ENCODE measurements around the gene STAG2. TPM values are rescaled to one million over a fixed set of nuclear protein-coding genes. Genes with fewer than 3 reads are reported as not detected.

Gene STAG2
- total RNA-seq, 1 experiment from 2014 or later: 92.1 TPM

DNA sequence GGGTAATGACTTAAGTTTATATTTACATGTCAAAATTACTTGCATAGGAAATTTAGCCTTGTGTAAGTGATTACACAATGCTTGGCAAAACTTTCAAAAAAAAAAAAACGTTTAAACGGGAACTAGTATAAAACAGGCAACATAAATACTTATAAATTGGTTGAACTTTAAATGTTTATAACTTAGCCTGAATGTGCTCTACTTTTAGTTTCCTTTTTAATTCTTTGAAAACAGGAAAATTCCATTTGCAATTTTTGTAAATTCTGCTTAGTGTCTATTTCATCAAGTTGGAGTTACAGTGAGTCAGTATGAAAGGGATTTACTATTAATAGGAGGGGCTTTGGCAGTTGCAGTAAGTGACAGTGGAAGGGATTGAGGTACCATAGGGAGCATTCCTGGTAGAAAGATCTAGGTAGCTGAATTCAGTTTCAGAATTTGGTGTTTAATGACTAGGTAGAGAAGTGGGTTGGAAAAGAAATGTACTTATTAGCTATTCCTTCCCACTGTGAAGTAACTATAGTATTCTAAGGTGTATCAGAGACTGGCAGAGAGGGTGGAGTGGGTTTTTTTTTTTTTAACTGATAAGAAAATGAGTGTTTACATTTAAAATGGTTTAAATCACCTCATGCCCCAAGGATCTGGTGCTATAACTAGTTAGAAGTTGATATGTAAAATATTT, 2.8 kb downstream of the STAG2 start:
- ChIA-PET CTCF (no interaction called here), POLR2A (ENCODE audit: unreplicated experiment) (interaction anchor here (0.7 kb wide), 1 partner anchor 13 kb away, joined by 10 read pairs; no protein-coding TSS in a partner anchor)
- no TSS peak for BruUV-seq (replicated peaks)
- peak overlapping the region; percentile 91 for H3K4me3 ChIP-seq (ENCODE audit: low read length)
- no peaks in the 10 kb centered on the region for H3K36me3 ChIP-seq (ENCODE audit: low read depth, low read length)
- peak overlapping the region; percentile 91 for H3K4me2 ChIP-seq (ENCODE audit: low read length)
- no peak overlapping the region for H2AFZ ChIP-seq (ENCODE audit: low read length)
- ATAC-seq (no peak), DNase-seq (peak; percentile 17)
- intact Hi-C loops (cut with micrococcal nuclease): loop anchor here (5.0 kb wide), 1 partner anchor 1168 kb away; no protein-coding TSS in a partner anchor
- peaks cover 90% of the 10 kb centered on the region for H3K79me2 ChIP-seq (ENCODE audit: low read length)
- peak overlapping the region; percentile 96; the same call in 1 of the 2 replicates for H3K27ac ChIP-seq (ENCODE audit: low read length)
- peak overlapping the region; percentile 99; the same call in 1 of the 2 replicates for H3K9ac ChIP-seq (ENCODE audit: low read length)
- no peaks in the 10 kb centered on the region for H3K9me2 ChIP-seq (replicated peaks; ENCODE audit: low read length)
- H3K4me1 ChIP-seq (ENCODE audit: insufficient read depth, low read length): peaks cover 23% of the 10 kb centered on the region
- H4K20me1 ChIP-seq (ENCODE audit: low read length): peaks cover 28% of the 10 kb centered on the region
- no peaks in the 10 kb centered on the region for H3K27me3 ChIP-seq (ENCODE audit: low read length)
- TF ChIP-seq, protein P1, sequence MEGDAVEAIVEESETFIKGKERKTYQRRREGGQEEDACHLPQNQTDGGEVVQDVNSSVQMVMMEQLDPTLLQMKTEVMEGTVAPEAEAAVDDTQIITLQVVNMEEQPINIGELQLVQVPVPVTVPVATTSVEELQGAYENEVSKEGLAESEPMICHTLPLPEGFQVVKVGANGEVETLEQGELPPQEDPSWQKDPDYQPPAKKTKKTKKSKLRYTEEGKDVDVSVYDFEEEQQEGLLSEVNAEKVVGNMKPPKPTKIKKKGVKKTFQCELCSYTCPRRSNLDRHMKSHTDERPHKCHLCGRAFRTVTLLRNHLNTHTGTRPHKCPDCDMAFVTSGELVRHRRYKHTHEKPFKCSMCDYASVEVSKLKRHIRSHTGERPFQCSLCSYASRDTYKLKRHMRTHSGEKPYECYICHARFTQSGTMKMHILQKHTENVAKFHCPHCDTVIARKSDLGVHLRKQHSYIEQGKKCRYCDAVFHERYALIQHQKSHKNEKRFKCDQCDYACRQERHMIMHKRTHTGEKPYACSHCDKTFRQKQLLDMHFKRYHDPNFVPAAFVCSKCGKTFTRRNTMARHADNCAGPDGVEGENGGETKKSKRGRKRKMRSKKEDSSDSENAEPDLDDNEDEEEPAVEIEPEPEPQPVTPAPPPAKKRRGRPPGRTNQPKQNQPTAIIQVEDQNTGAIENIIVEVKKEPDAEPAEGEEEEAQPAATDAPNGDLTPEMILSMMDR (conservative IDR thresholded peaks at IDR 0.05; ENCODE audit: low read depth, low read length): no peak
- TF ChIP-seq EZH2phosphoT487 (IDR thresholded peaks at IDR 0.05; ENCODE audit: borderline replicate concordance, low read length) (no peak), EZH2 (IDR thresholded peaks at IDR 0.05; ENCODE audit: low read length, unreplicated experiment) (no peak)
- no peaks in the 10 kb centered on the region for H3F3A ChIP-seq (ENCODE audit: low read length, unreplicated experiment)
- H3K9me3 ChIP-seq (ENCODE audit: low read length): no peaks in the 10 kb centered on the region

DNA sequence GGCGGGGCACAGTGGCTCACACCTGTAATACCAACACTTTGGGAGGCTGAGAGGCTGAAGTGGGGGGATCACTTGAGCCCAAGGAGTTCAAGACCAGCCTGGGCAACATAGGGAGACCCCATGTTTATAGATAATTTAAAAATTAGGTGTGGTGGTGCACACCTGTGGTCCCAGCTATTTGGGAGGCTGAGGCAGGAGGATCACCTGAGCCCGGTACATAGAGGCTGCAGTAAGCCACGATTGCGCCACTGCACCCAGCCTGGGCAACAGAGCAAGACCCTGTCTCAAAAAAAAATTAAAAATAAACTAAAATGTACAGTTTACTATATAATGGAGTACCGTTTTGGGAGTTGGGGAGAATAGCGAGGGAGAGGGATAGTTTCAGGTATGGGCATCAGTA, 4.2 kb downstream of the STAG2 start:
- Histone ChIP-seq H3K27ac (ENCODE audit: low read length) (no peak overlapping the region), H2AFZ (ENCODE audit: low read length) (no peak overlapping the region), H3K27me3 (ENCODE audit: low read length) (no peaks in the 10 kb centered on the region), H3K9me2 (replicated peaks; ENCODE audit: low read length) (no peaks in the 10 kb centered on the region), H3K9ac (ENCODE audit: low read length) (no peak overlapping the region), H3K79me2 (ENCODE audit: low read length) (peaks cover 96% of the 10 kb centered on the region), H3K4me2 (ENCODE audit: low read length) (no peak overlapping the region), H3K4me3 (ENCODE audit: low read length) (no peak overlapping the region), H3F3A (ENCODE audit: low read length, unreplicated experiment) (no peaks in the 10 kb centered on the region), H3K9me3 (ENCODE audit: low read length) (no peaks in the 10 kb centered on the region), H4K20me1 (ENCODE audit: low read length) (peaks cover 28% of the 10 kb centered on the region), H3K4me1 (ENCODE audit: insufficient read depth, low read length) (peaks cover 34% of the 10 kb centered on the region), H3K36me3 (ENCODE audit: low read depth, low read length) (no peaks in the 10 kb centered on the region)
- TF ChIP-seq, protein P1 (conservative IDR thresholded peaks at IDR 0.05; ENCODE audit: low read depth, low read length): no peak
- TF ChIP-seq EZH2 (IDR thresholded peaks at IDR 0.05; ENCODE audit: low read length, unreplicated experiment) (no peak), EZH2phosphoT487 (IDR thresholded peaks at IDR 0.05; ENCODE audit: borderline replicate concordance, low read length) (no peak)
- no peak for ATAC-seq
- no TSS peak for BruUV-seq (replicated peaks)
- intact Hi-C loops (cut with micrococcal nuclease): no loop called here
- ChIA-PET CTCF (no interaction called here), POLR2A (ENCODE audit: unreplicated experiment) (no interaction called here)
- DNase-seq: no peak

DNA sequence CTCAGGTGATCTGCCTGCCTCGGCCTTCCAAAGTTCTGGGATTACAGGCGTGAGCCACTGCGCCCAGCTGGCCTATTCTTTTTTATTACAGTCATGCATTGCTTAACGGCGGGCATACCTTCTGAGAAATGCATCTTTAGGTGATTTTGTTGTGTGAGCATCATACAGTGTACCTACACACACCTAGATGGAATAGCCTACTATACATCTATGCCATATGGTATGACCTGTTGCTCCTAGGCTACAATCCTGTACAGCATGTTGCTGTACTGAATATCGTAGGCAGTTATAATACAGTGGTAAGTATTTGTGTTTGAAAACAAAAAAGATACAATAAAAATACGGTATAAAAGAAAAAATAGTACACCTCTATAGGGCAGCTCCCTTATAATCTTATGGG, 6.0 kb downstream of the STAG2 start:
- no peaks in the 10 kb centered on the region for H3K36me3 ChIP-seq (ENCODE audit: low read depth, low read length)
- H3K79me2 ChIP-seq (ENCODE audit: low read length): peaks cover 98% of the 10 kb centered on the region
- H3K4me2 ChIP-seq (ENCODE audit: low read length): no peak overlapping the region
- H3K9me3 ChIP-seq (ENCODE audit: low read length): no peaks in the 10 kb centered on the region
- H3K27me3 ChIP-seq (ENCODE audit: low read length): no peaks in the 10 kb centered on the region
- intact Hi-C loops (cut with micrococcal nuclease): no loop called here
- H3K9ac ChIP-seq (ENCODE audit: low read length): no peak overlapping the region
- no TSS peak for BruUV-seq (replicated peaks)
- no peak for DNase-seq
- H3K4me3 ChIP-seq (ENCODE audit: low read length): no peak overlapping the region
- peaks cover 34% of the 10 kb centered on the region for H3K4me1 ChIP-seq (ENCODE audit: insufficient read depth, low read length)
- no peaks in the 10 kb centered on the region for H3F3A ChIP-seq (ENCODE audit: low read length, unreplicated experiment)
- peaks cover 34% of the 10 kb centered on the region for H4K20me1 ChIP-seq (ENCODE audit: low read length)
- no peaks in the 10 kb centered on the region for H3K9me2 ChIP-seq (replicated peaks; ENCODE audit: low read length)
- H2AFZ ChIP-seq (ENCODE audit: low read length): no peak overlapping the region
- POLR2A ChIA-PET (ENCODE audit: unreplicated experiment): no interaction called here
- CTCF ChIA-PET: no interaction called here
- TF ChIP-seq, protein P1 (conservative IDR thresholded peaks at IDR 0.05; ENCODE audit: low read depth, low read length): no peak
- TF ChIP-seq EZH2phosphoT487 (IDR thresholded peaks at IDR 0.05; ENCODE audit: borderline replicate concordance, low read length) (no peak), EZH2 (IDR thresholded peaks at IDR 0.05; ENCODE audit: low read length, unreplicated experiment) (no peak)
- no peak for ATAC-seq
- no peak overlapping the region for H3K27ac ChIP-seq (ENCODE audit: low read length)
